WTC11 (cell line): ENCODE results near the gene IL1RAP. TPM values are rescaled to one million over a fixed set of nuclear protein-coding genes. Genes with fewer than 3 reads are reported as not detected.

Experiments
- ATAC-seq: fragments of 200-7000 bp; cut with Tn5 transposase; 2 replicates; pipeline ENCODE4 v1.10.0; 2021; ENCODE audit warnings: mild to moderate bottlenecking, moderate library complexity
- CTCF ChIA-PET: fragments of 300-600 bp; sonication (Branson Sonifier 250); formaldehyde crosslinking; loops from one replicate; lab custom pipeline; 2021; ENCODE audit warnings: antibody characterized with exemption; lab: Charles Lee
- POLR2A ChIA-PET: fragments of 350-600 bp; sonication (Branson Sonifier 250); formaldehyde crosslinking; loops from one replicate; lab custom pipeline; 2021; ENCODE audit warnings: antibody characterized with exemption; lab: Charles Lee
- DNase-seq: peaks from one replicate; pipeline ENCODE4 v3.0.0; 2021; ENCODE audit warnings: low spot score
- H3K27ac Mint-ChIP-seq: 2 replicates; pipeline ENCODE4 v1.8.0; 2021; ENCODE audit warnings: mixed read lengths
- H3K27me3 Mint-ChIP-seq: 2 replicates; pipeline ENCODE4 v1.8.0; 2021; ENCODE audit warnings: low read depth, mild to moderate bottlenecking, moderate library complexity, mixed read lengths
- H3K36me3 Mint-ChIP-seq: 2 replicates; pipeline ENCODE4 v1.8.0; 2021; ENCODE audit warnings: mixed read lengths
- H3K4me1 Mint-ChIP-seq: 2 replicates; pipeline ENCODE4 v1.8.0; 2022; ENCODE audit warnings: mixed read lengths
- H3K4me3 Mint-ChIP-seq: 2 replicates; pipeline ENCODE4 v1.8.0; 2021; ENCODE audit warnings: mild to moderate bottlenecking, moderate library complexity, mixed read lengths
- H3K9me3 Mint-ChIP-seq: 2 replicates; pipeline ENCODE4 v1.8.0; 2021; ENCODE audit warnings: mixed read lengths
- AFF4 ChIP-seq: sonication (generic); formaldehyde crosslinking; IDR thresholded peaks from 2 replicates; pipeline ENCODE4 v1.8.1; 2023; ENCODE audit warnings: mild to moderate bottlenecking, missing genetic modification reagents, borderline replicate concordance
- FOXP1 ChIP-seq: sonication (generic); formaldehyde crosslinking; IDR thresholded peaks from 2 replicates; pipeline ENCODE4 v1.8.0; 2022; ENCODE audit warnings: missing genetic modification reagents, mild to moderate bottlenecking, moderate library complexity, borderline replicate concordance
- GABPB1 ChIP-seq: sonication (generic); formaldehyde crosslinking; IDR thresholded peaks from 2 replicates; pipeline ENCODE4 v1.8.1; 2023; ENCODE audit warnings: mild to moderate bottlenecking, missing genetic modification reagents
- GRHL2 ChIP-seq: fragments of 250-450 bp; sonication (Bioruptor Pico); IDR thresholded peaks from 2 replicates; pipeline ENCODE4 v1.8.0; 2022; ENCODE audit warnings: mild to moderate bottlenecking, moderate library complexity; ENCODE audit not compliant: insufficient replicate concordance, severe bottlenecking
- HMGXB4 ChIP-seq: sonication (generic); formaldehyde crosslinking; IDR thresholded peaks from 2 replicates; pipeline ENCODE4 v1.8.1; 2023; ENCODE audit warnings: mild to moderate bottlenecking, moderate library complexity, missing genetic modification reagents
- IRF2 ChIP-seq: sonication (generic); formaldehyde crosslinking; IDR thresholded peaks from 2 replicates; pipeline ENCODE4 v1.8.0; 2022; ENCODE audit warnings: low read depth, missing genetic modification reagents, borderline replicate concordance
- KAT7 ChIP-seq: sonication (generic); formaldehyde crosslinking; IDR thresholded peaks from 2 replicates; pipeline ENCODE4 v1.8.1; 2023; ENCODE audit warnings: missing genetic modification reagents, mild to moderate bottlenecking, borderline replicate concordance
- OVOL2 ChIP-seq: fragments of 250-450 bp; sonication (Bioruptor Pico); IDR thresholded peaks from 2 replicates; pipeline ENCODE4 v1.9.0; 2021; ENCODE audit warnings: mild to moderate bottlenecking, borderline replicate concordance
- PRRX2 ChIP-seq: fragments of 250-450 bp; sonication (Bioruptor Pico); IDR thresholded peaks from 2 replicates; pipeline ENCODE4 v1.8.0; 2021; ENCODE audit warnings: mild to moderate bottlenecking
- RORB ChIP-seq: fragments of 250-450 bp; sonication (Bioruptor Pico); IDR thresholded peaks from 2 replicates; pipeline ENCODE4 v1.9.0; 2021; ENCODE audit warnings: mild to moderate bottlenecking
- SMAD4 ChIP-seq: sonication (generic); formaldehyde crosslinking; IDR thresholded peaks from 2 replicates; pipeline ENCODE4 v1.8.0; 2022; ENCODE audit warnings: mild to moderate bottlenecking, missing genetic modification reagents
- SOX15 ChIP-seq: fragments of 250-450 bp; sonication (Bioruptor Pico); IDR thresholded peaks from 2 replicates; pipeline ENCODE4 v1.9.0; 2021; ENCODE audit warnings: mild to moderate bottlenecking
- ZNF396 ChIP-seq: fragments of 250-450 bp; sonication (Bioruptor Pico); IDR thresholded peaks from 2 replicates; pipeline ENCODE4 v1.8.0; 2021; ENCODE audit warnings: mild to moderate bottlenecking, moderate library complexity, borderline replicate concordance
- ZNF416 ChIP-seq: fragments of 250-450 bp; sonication (Bioruptor Pico); IDR thresholded peaks from 2 replicates; pipeline ENCODE4 v1.9.0; 2021; ENCODE audit warnings: mild to moderate bottlenecking, inconsistent platforms
- ZNF423 ChIP-seq: fragments of 250-450 bp; sonication (Bioruptor Pico); IDR thresholded peaks from 2 replicates; pipeline ENCODE4 v2.1.2; 2022; ENCODE audit warnings: mild to moderate bottlenecking, moderate library complexity
- ZNF671 ChIP-seq: fragments of 250-450 bp; sonication (Bioruptor Pico); IDR thresholded peaks from 2 replicates; pipeline ENCODE4 v1.8.0; 2021; ENCODE audit warnings: mild to moderate bottlenecking
- total RNA-seq: library from RNA; stranded (reverse); gene quantifications from 3 replicates; pipeline ENCODE4 v1.2.3, GENCODE V29; 2021
- TF ChIP-seq, protein P1 (sequence below): sonication (generic); formaldehyde crosslinking; IDR thresholded peaks from 2 replicates; pipeline ENCODE4 v1.8.1; 2023; ENCODE audit warnings: mild to moderate bottlenecking, missing genetic modification reagents
- TF ChIP-seq, protein P2 (sequence below): sonication (generic); formaldehyde crosslinking; IDR thresholded peaks from 2 replicates; pipeline ENCODE4 v1.8.1; 2022; ENCODE audit warnings: mild to moderate bottlenecking, moderate library complexity, missing genetic modification reagents
- TF ChIP-seq, protein P3 (sequence below): fragments of 200-600 bp; IDR thresholded peaks from 2 replicates; pipeline ENCODE4 v1.8.0; 2022; ENCODE audit warnings: antibody characterized with exemption
- TF ChIP-seq, protein P4 (sequence below): fragments of 250-450 bp; sonication (Bioruptor Pico); IDR thresholded peaks from 2 replicates; pipeline ENCODE4 v1.9.0; 2021; ENCODE audit warnings: mild to moderate bottlenecking, borderline replicate concordance

IL1RAP gene
- total RNA-seq, 1 experiment from 2014 or later: 4.5 TPM

DNA sequence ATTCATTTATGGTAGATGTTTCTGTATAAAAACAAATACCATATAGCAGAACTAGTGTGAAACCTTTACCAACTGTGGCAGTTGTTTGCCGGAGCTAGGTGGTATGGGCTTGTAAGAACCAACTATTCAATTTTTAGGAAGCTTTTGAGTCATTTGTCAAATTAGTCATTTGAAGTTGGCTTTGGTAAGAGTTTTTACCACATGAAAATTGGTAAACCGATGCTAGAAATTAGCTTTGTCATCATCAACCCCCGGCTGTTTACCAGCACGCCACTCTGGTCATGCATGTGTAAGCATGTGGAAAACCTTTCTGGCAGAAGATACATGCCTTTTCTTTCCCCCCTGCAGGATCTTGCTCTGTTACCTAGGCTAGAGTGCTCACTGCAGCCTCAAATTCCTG is 63.3 kb downstream of the IL1RAP start (continued):
- TF ChIP-seq FOXP1 (no peak), ZNF416 (CRISPR knock-in tag) (no peak)

DNA sequence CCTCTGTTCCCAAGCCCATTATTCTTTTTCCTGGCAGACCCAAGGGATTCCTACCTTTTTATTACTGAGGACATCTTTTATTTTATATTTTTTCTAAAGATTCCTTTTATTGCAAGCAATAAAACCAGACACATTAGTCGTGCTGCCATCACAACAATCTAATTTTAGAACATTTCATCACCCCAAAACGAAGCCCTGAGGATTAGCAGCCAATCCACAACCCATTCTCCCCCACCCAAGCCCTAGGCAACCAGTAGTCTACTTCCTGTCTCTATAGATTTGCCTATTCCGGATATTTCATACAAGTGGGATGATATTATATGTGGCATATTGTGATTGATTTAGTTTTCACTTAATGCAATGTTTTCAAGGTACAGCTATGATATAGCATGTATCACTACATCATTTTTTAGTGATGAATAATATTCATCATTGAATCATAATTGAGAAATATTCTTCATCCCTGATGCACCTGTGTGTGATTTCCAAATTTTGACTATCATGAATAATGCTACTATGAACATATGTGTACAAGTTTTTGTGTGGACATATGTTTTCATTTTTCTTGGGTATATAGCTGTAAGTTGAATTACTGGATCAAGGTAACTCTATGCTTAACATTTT is 65.7 kb downstream of the IL1RAP start:
- Mint-ChIP-seq H3K4me3 (no peak overlapping the region), H3K4me1 (no peaks in the 10 kb centered on the region), H3K27ac (no peak overlapping the region), H3K36me3 (peaks cover 10% of the 10 kb centered on the region), H3K9me3 (peaks cover 11% of the 10 kb centered on the region), H3K27me3 (no peaks in the 10 kb centered on the region)
- ATAC-seq (no peak), DNase-seq (no peak)
- CTCF ChIA-PET: no interaction called here
- TF ChIP-seq, protein P1, sequence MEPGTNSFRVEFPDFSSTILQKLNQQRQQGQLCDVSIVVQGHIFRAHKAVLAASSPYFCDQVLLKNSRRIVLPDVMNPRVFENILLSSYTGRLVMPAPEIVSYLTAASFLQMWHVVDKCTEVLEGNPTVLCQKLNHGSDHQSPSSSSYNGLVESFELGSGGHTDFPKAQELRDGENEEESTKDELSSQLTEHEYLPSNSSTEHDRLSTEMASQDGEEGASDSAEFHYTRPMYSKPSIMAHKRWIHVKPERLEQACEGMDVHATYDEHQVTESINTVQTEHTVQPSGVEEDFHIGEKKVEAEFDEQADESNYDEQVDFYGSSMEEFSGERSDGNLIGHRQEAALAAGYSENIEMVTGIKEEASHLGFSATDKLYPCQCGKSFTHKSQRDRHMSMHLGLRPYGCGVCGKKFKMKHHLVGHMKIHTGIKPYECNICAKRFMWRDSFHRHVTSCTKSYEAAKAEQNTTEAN (CRISPR knock-in tag): no peak
- no peak for TF ChIP-seq HMGXB4 (CRISPR knock-in tag)
- TF ChIP-seq GRHL2 (CRISPR knock-in tag): no peak
- TF ChIP-seq ZNF423 (CRISPR knock-in tag): no peak
- TF ChIP-seq IRF2 (CRISPR knock-in tag): no peak
- TF ChIP-seq KAT7: no peak
- no peak for TF ChIP-seq OVOL2 (CRISPR knock-in tag)
- TF ChIP-seq, protein P2, sequence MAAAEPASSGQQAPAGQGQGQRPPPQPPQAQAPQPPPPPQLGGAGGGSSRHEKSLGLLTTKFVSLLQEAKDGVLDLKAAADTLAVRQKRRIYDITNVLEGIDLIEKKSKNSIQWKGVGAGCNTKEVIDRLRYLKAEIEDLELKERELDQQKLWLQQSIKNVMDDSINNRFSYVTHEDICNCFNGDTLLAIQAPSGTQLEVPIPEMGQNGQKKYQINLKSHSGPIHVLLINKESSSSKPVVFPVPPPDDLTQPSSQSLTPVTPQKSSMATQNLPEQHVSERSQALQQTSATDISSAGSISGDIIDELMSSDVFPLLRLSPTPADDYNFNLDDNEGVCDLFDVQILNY: no peak
- POLR2A ChIA-PET: no interaction called here

GRCh38 chr3:190580417-190580816 is 66.5 kb downstream of the IL1RAP start:
- POLR2A ChIA-PET: no interaction called here
- peaks cover 11% of the 10 kb centered on the region for H3K9me3 Mint-ChIP-seq
- CTCF ChIA-PET: no interaction called here
- peaks cover 10% of the 10 kb centered on the region for H3K36me3 Mint-ChIP-seq
- H3K4me1 Mint-ChIP-seq: no peaks in the 10 kb centered on the region
- ATAC-seq (no peak), DNase-seq (no peak)
- H3K27ac Mint-ChIP-seq: no peak overlapping the region
- H3K4me3 Mint-ChIP-seq: no peak overlapping the region
- H3K27me3 Mint-ChIP-seq: no peaks in the 10 kb centered on the region
- no peak for TF ChIP-seq ZNF396 (CRISPR knock-in tag)
- TF ChIP-seq SMAD4 (CRISPR knock-in tag): no peak
- TF ChIP-seq, protein P3, sequence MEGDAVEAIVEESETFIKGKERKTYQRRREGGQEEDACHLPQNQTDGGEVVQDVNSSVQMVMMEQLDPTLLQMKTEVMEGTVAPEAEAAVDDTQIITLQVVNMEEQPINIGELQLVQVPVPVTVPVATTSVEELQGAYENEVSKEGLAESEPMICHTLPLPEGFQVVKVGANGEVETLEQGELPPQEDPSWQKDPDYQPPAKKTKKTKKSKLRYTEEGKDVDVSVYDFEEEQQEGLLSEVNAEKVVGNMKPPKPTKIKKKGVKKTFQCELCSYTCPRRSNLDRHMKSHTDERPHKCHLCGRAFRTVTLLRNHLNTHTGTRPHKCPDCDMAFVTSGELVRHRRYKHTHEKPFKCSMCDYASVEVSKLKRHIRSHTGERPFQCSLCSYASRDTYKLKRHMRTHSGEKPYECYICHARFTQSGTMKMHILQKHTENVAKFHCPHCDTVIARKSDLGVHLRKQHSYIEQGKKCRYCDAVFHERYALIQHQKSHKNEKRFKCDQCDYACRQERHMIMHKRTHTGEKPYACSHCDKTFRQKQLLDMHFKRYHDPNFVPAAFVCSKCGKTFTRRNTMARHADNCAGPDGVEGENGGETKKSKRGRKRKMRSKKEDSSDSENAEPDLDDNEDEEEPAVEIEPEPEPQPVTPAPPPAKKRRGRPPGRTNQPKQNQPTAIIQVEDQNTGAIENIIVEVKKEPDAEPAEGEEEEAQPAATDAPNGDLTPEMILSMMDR: no peak
- TF ChIP-seq GABPB1 (CRISPR knock-in tag): no peak
- TF ChIP-seq ZNF671 (CRISPR knock-in tag): no peak
- TF ChIP-seq AFF4 (CRISPR knock-in tag): no peak
- TF ChIP-seq RORB (CRISPR knock-in tag): no peak
- no peak for TF ChIP-seq PRRX2 (CRISPR knock-in tag)
- no peak for TF ChIP-seq SOX15 (CRISPR knock-in tag)
- TF ChIP-seq, protein P4, sequence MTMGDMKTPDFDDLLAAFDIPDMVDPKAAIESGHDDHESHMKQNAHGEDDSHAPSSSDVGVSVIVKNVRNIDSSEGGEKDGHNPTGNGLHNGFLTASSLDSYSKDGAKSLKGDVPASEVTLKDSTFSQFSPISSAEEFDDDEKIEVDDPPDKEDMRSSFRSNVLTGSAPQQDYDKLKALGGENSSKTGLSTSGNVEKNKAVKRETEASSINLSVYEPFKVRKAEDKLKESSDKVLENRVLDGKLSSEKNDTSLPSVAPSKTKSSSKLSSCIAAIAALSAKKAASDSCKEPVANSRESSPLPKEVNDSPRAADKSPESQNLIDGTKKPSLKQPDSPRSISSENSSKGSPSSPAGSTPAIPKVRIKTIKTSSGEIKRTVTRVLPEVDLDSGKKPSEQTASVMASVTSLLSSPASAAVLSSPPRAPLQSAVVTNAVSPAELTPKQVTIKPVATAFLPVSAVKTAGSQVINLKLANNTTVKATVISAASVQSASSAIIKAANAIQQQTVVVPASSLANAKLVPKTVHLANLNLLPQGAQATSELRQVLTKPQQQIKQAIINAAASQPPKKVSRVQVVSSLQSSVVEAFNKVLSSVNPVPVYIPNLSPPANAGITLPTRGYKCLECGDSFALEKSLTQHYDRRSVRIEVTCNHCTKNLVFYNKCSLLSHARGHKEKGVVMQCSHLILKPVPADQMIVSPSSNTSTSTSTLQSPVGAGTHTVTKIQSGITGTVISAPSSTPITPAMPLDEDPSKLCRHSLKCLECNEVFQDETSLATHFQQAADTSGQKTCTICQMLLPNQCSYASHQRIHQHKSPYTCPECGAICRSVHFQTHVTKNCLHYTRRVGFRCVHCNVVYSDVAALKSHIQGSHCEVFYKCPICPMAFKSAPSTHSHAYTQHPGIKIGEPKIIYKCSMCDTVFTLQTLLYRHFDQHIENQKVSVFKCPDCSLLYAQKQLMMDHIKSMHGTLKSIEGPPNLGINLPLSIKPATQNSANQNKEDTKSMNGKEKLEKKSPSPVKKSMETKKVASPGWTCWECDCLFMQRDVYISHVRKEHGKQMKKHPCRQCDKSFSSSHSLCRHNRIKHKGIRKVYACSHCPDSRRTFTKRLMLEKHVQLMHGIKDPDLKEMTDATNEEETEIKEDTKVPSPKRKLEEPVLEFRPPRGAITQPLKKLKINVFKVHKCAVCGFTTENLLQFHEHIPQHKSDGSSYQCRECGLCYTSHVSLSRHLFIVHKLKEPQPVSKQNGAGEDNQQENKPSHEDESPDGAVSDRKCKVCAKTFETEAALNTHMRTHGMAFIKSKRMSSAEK: no peak
